GM12892 (cell line): ENCODE data around the gene LNX1.
"Not testable (repeated sequence)": the region's sequence is repeated elsewhere in the genome, so short reads cannot be mapped to it uniquely, and the experiment has no call there.

Source experiments
- DNase-seq: peaks from one replicate; pipeline ENCODE4 v3.0.0; 2011; ENCODE audit not compliant: insufficient read length
- FAIRE-seq: peaks from 2 replicates; lab custom pipeline; 2011; peaks lifted over from hg19 to GRCh38; lab: Jason Lieb, UNC
- POLR2A ChIP-seq: IDR thresholded peaks from 2 replicates; pipeline ENCODE4 v1.6.1; 2011; ENCODE audit warnings: low read depth, low read length, control low read depth
- POLR2AphosphoS5 ChIP-seq: IDR thresholded peaks from 2 replicates; pipeline ENCODE4 v1.6.1; 2011; ENCODE audit warnings: low read depth, low read length, control low read depth
- TAF1 ChIP-seq: IDR thresholded peaks from 2 replicates; pipeline ENCODE4 v1.6.1; 2011; ENCODE audit warnings: low read depth, mild to moderate bottlenecking, control low read depth, low read length, borderline replicate concordance

LNX1 gene

GRCh38 chr4:53424280-53424679, 167.0 kb downstream of the LNX1 start:
- FAIRE-seq (peak; percentile 14), DNase-seq (no peak)
- no peak for TF ChIP-seq POLR2A
- TF ChIP-seq POLR2AphosphoS5: no peak
- TF ChIP-seq TAF1: no peak

DNA sequence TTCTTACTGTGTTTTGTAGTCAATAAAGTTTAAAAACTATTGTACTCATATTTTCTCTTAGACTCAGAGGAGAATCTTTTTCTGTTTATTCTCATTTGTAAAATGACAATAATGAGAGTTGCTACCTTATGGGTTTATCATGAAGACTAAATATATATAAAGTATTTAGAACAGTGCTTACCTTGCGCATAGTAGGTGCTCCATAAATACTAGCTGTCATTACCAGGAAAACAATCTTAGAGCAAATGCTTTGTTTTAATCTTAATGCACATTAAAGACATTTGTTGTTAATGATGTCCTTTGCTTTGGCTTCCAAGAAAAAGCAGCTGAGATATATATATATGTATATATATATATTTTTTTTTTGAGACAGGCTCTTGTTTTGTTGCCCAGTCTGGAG, 168.9 kb downstream of the LNX1 start:
- DNase-seq (no peak), FAIRE-seq (no peak)
- TF ChIP-seq TAF1: no peak
- TF ChIP-seq POLR2A: no peak
- TF ChIP-seq POLR2AphosphoS5: no peak

- FAIRE-seq (no peak), DNase-seq (no peak)
Observed at GRCh38 chr4:53421791-53422190, 169.5 kb downstream of the LNX1 start.

GRCh38 chr4:53419208-53419607, 172.1 kb downstream of the LNX1 start:
- no peak for TF ChIP-seq TAF1
- no peak for TF ChIP-seq POLR2A
- TF ChIP-seq POLR2AphosphoS5: no peak
- no peak for DNase-seq
- no peak for FAIRE-seq

More at GRCh38 chr4:53421791-53422190, 169.5 kb downstream of the LNX1 start:
- TF ChIP-seq POLR2AphosphoS5: no peak
- TF ChIP-seq POLR2A: no peak
- no peak for TF ChIP-seq TAF1

DNA sequence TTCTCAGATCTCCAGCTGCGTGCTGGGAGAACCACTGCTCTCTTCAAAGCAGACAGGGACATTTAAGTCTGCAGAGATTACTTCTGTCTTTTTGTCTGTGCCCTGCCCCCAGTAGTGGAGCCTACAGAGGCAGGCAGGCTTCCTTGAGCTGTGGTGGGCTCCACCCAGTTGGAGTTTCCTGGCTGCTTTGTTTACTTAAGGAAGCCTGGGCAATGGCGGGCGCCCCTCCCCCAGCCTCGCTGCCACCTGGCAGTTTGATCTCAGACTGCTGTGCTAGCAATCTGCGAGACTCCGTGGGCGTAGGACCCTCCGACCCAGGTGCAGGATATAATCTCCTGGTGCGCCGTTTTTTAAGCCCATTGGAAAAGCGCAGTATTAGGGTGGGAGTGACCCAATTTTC, 181.8 kb downstream of the LNX1 start:
- DNase-seq, FAIRE-seq: not testable (repeated sequence)
